ENCODE data around the gene DUSP7.

The DUSP7 gene

GRCh38 chr3:52086461-52086860 lies 30.1 kb upstream of the DUSP7 start:
- DNase-seq: no peak

DNA sequence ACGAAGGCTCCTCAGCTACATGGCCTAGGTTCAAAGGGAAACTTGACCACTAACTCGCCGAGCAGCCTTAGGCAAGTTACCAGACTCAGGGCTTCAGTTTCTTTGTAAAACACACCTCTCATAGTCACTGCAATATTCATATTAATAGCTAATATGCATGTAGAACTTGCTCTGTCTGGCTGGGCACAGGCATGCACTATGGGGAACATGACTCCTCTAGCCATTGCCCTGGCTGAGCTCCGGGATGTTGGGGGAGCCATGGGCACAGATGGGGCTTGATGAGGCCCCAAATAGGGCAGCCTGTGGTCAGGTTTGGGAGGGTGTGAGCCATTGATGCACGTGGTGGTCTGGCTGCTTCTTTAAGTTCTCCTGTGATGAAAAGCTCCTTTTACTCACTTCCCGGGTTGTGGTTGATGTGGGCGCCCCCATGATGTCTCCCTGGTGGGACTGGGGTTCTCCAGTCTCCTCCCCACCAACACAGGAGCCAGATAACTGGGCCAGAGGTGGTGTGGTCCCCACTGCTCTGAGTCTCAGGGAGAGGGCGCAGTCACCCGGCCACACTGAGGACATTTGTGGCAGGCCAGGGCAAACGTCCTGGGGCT lies 29.4 kb upstream of the DUSP7 start:
- DNase-seq: no peak

- no peak for DNase-seq
Observed at GRCh38 chr3:52084954-52085680, 28.7 kb upstream of the DUSP7 start.

DNA sequence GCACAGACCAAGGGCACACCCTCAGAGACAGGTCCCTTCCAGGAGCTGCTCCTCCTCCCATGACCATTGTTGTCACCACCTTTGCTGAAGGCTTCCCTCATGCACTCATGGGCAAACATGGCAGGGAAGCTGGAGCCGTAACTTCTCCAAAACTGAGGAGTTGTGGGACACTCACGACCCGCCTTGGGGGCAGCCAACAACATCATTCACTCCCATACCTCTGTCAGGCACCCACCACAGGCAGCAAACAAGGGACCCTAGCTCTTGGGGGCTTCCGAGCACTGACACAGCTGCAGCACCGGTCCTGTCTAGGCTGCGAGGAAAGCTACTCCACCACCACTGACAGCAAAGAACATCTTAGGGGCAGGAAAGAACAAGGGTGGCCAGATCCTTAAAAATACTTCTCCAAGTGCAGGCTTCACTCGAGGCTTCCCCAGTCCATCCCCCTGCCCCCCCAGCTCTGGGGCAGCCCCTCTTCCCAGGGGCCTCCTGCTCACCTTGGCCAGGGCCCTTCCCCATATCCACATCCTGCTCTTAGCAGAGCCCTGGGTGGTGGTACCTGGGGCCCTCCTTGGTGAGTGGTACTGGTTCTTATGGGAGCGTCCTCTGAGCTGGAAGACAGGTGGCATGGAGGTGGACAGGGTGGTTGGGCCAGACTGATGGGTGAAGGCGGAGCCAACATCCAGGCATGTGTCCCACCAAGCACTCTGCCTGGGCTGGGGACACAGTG lies 28.0 kb upstream of the DUSP7 start:
- DNase-seq: no peak

DNA sequence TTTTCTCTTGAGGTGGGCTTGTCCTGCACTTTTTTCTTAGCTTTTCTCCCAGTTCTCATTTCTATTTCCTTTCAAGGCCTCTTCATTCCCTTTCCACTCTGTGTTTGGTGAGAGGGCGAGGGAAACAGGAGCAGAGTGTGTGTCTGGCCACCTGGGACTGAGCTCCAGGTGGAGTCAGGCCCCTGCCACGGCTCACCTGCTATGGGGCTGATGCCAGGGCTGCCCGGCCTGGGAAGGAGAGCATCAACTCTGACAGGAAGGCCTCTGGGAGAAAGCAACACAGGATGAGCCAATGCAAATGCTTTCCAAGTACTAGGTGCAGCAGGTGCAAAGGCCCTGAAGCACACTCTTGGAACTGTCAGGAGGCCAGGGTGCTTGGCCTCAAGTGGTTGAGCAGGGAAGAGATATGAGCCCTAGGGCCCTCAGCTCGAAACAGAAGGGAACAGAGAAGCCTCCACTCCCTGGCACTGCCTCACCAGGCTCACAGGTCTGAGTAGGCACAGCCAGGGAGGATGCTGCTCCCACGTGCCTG lies 27.3 kb upstream of the DUSP7 start:
- peak; percentile 61 for DNase-seq

DNA sequence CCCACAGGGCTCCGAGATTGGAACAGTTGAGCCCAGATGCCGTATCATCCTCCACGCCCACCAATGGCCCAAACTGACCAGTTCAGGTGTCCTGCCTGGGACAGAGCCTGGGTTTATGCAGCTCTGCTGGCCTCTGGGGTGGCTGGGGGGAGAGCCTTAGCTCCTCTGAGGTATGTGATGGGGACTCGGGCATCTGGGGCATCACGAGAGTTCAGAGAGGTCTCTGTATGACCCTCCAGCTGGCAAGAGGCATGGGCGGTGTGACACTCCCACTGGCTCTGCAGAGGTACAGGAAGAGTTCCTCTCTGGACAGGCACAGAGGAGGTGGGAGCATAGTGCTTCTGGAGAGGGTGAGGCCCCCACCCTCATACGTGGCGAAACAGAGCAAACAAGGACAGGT lies 26.6 kb upstream of the DUSP7 start:
- no peak for DNase-seq

DNA sequence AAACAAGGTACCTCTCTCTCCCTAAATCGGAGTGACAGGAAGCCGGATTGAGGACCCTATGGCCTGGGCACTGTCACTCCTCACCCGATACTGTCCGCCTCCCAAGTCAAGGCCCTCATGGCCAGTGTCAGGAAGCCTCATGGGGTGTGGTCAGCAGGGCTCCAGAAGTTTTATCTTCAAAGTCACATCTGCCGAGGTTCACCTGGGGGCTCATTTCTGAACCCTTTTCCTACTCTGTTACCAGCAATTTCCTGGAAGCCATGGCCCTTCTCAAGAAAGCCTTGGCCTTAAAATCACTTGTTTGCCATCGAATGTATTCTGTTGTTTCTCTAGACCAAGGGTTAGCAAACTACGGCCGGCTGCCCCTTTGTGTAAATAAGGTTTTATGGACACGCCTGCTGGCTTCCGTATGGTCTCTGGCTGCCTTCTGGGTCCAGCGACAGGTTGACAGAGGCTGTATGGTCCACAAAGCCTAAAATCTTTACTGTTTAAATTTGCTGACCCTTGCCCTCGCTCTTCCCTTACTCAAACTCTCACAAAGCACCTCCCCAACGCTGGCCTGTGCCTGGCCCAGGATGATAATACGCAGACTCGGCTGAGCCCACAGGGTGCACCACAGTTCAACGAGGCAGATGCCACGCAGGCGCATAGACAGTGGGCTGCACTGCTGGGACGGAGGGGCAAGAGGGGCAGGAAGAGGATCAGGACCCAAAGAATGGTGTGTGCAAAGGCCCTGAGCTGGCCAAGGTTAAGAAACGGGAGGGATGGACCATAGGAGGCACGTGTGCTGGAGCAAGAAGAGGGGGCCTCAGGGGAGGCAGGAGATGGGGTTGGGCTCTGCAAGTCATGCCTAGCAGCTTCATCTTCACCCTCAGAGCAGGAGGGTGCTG lies 24.7 kb upstream of the DUSP7 start:
- no peak for DNase-seq

DNA sequence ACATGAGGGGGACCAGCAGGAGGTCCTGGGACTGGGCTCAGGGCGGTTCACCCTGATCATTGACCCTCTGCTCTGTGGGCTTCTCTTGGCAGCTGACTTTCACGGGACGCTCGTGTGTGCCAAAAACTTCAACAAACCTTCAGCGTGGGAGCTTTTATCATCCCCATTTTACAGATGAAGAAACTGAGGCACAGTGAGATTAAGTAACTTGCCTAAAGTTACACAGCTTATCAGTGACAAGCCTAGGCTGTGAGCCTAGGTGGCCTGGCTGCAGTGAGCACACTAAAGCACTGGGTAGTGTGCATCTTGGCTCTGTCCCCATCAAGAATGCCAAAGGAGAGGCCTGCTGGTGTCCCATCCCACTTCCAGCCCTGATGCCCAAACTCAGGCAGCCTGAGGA lies 23.6 kb upstream of the DUSP7 start:
- no peak for DNase-seq

DNA sequence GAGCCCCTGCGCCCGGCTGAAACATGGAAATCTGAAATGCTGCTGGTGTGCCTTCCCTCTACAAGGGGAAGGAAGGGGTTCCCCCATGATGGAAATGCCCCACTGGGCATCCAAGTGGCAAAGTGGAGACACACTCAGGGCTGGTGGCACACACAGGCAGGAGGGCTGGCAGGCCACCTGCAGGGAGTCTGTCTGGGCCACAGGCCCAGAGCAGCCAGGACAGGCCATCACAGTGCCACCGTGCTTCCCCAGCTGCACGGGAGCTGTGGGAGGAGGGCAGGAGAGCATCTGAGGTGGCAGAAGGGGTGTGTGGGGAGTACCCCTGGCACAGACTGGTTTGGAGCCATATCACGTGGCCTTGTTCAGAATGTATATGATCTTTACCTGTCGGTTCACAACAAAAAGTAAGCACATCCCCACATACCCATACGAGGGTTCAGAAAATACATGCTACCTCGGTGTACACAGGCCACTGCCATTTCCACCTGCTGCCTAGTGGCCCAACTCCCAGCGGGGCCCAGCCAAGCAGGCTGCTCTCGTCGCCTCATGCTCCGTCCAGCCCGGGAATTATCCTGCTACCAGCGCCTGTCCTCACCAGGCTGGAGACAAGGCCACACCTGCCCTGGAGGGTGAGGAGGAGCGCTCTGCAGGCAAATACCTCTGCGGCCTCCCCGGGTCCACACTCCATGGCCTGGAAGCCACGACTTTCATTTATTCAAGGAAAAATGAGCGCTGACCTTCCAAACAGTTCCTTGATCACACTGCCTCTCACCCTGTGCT lies 22.6 kb upstream of the DUSP7 start:
- DNase-seq: no peak

GRCh38 chr3:52077925-52078324 lies 21.6 kb upstream of the DUSP7 start:
- no peak for DNase-seq

DNA sequence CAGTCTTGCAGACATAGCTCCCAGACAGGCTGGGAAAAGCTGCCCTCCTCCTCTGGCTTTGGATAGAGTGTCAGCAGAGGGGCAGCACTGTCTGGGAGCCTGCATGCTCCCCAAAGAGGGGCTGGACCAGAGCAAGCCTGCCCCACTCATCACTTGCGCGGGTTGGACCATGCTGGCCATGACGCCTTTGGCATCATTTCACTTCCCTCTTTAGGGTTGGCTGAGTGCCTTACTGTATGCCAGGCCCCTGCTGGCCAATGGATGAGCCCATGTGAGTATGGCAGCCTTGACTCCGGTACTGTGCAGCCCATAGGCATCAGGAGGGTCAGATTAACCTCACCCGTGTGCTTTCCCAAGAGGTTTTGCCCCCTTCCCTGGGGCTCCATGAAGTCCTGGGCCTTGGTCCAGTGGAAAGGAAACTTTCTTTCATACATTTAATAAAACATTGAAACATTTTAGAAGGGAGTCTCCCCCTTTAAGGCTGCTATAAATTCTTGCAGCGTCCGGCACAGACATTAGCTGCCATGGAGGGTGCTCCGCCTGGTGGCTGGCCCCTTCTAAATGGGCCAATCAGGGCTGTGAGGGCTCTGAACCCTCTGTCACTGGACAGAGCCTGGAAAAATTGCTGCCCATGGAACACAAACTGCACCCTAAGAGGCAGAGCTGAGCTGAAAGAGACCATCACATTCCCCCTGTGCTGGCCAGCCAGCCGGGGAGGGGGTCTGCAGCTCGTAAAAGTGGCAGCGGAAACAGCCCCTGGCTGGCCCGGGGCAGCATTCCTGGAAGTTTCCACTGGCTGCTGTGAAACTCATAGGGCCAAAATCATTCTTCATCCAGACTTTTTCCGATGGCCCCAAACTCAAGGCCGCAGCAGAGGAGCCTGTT lies 20.8 kb upstream of the DUSP7 start:
- DNase-seq: no peak

DNA sequence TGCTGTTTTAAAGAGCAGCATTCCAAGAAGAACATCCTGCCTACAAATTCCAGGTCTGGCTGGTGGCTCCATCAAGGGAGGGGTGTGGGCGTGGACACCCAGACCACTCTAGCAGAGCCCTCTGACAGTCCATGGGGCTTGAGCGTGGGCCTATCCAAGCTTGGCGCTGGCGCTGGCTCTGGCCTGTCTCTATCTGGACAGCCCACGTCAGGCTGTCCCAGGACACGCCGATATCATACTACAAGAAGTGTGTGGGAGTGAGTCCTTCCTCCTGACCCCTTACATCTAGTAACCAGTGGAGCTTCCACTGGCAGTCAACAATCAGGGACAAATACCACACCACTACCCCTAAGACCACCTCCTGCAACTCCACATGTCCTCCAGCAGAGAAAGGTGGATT lies 17.1 kb upstream of the DUSP7 start:
- DNase-seq: no peak

- no peak for DNase-seq
Observed at GRCh38 chr3:52072471-52072870, 16.1 kb upstream of the DUSP7 start.

DNA sequence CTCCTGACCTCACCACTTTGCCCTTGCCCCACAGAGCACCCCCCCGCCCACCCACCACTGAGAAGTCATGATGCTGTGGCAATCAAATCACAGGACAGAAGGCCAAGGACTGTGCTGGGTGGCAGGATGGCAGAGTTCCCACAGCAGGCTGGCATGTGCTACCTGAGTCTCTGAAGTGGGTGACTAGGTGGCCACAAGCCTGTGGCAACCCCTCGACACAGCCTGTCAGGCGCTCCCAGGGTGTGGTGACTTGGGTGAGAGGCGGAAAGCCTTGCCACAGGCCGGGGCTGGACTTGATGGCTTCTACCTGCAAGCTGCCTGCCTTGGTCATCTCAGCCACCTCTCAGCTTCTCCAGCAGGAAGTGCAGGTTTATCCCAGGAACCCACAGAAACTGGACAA lies 15.6 kb upstream of the DUSP7 start:
- no peak for DNase-seq

DNA sequence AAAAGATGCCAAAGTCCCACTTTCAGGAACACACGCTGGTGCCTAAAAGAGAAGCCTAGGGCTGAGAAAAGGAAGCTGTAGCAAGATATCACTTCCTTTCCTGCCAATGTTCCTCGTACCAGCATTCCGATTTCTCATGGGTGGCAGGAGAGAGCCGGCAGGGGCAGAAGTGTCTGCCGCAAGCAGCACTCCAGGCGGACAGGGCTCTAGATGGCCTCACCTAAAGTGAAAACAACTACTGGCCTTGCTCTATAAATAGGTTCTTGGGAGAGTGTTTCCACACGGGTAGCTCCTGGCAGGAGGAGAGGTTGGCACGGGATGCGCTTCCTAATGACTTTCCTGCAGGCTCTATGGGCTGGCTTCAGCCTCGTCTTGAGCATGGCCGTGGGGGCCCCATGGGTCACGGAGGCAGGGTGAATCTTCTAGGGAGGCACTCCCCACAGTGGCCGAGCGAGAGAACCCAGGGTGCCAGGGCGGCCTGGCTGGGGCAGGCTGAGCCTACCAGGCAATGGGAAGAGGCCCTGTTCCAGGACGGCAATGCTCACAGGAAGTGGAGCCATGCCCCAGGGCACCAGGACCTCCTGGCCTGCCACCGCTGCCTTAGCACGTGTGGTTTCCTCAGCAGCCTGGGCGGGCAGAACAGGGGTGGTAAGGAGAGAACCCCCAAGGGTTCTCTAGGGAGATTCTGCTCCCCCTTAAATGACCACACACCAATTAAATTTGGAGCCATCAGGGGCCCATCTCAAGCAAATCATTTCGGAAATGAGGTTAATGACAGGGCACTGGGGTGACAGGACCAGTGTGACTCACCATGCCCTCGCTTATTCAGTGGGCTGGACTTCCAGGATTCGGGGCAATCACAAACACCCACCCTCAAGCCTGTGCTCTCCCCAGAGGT lies 14.6 kb upstream of the DUSP7 start:
- no peak for DNase-seq

- DNase-seq: no peak
Observed at GRCh38 chr3:52069855-52070254, 13.5 kb upstream of the DUSP7 start.

- DNase-seq: no peak
Observed at GRCh38 chr3:52069135-52069534, 12.8 kb upstream of the DUSP7 start.

GRCh38 chr3:52068730-52069129 lies 12.4 kb upstream of the DUSP7 start:
- no peak for DNase-seq

DNA sequence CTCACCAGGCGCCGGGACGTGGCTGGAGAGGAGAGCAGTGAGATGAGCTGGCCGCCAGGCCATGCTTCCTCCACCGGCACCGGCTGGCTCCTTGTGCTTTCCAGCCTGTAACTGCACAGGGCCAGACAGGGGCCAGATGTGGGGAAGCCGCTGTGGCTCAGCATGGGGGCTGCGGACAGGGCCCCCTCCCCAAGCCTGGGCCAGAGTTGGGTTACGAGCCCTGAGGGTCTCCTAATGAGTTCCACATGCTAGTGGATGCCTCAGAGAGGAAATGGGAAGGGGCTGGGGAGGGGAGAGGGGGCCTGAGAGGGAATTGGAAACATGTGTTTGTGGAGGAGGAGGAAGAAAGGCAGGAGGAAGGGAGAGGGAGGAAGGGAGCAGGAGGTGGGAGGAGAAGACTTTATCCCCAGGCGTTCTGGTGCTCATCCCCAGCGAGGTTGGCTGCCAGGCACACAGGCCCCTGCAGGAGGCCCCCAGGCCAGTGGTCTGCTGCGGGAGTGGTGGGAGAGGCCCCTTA lies 11.7 kb upstream of the DUSP7 start:
- no peak for DNase-seq

- DNase-seq: no peak
Observed at GRCh38 chr3:52067526-52067925, 11.2 kb upstream of the DUSP7 start.

Measured in NCI-H510A (cell line).